WTC11 (cell line): Measurements from ENCODE around the gene ACTN1. TPM values are rescaled to one million over a fixed set of nuclear protein-coding genes. Genes with fewer than 3 reads are reported as not detected.

Experiments
- ATAC-seq: fragments of 200-7000 bp; cut with Tn5 transposase; 2 replicates; pipeline ENCODE4 v1.10.0; 2021; ENCODE audit warnings: mild to moderate bottlenecking, moderate library complexity
- Bru-seq: library from RNA; stranded (reverse); fragments of 400-500 nt; gene quantifications from one replicate; lab custom pipeline; 2021; lab: Mats Ljungman, UMichigan
- CTCF ChIA-PET: fragments of 300-600 bp; sonication (Branson Sonifier 250); formaldehyde crosslinking; loops from one replicate; lab custom pipeline; 2021; ENCODE audit warnings: antibody characterized with exemption; lab: Charles Lee
- POLR2A ChIA-PET: fragments of 350-600 bp; sonication (Branson Sonifier 250); formaldehyde crosslinking; loops from one replicate; lab custom pipeline; 2021; ENCODE audit warnings: antibody characterized with exemption; lab: Charles Lee
- DNase-seq: peaks from one replicate; pipeline ENCODE4 v3.0.0; 2021; ENCODE audit warnings: low spot score
- H3K27ac Mint-ChIP-seq: 2 replicates; pipeline ENCODE4 v1.8.0; 2021; ENCODE audit warnings: mixed read lengths
- H3K27me3 Mint-ChIP-seq: 2 replicates; pipeline ENCODE4 v1.8.0; 2021; ENCODE audit warnings: low read depth, mild to moderate bottlenecking, moderate library complexity, mixed read lengths
- H3K36me3 Mint-ChIP-seq: 2 replicates; pipeline ENCODE4 v1.8.0; 2021; ENCODE audit warnings: mixed read lengths
- H3K4me1 Mint-ChIP-seq: 2 replicates; pipeline ENCODE4 v1.8.0; 2022; ENCODE audit warnings: mixed read lengths
- H3K4me3 Mint-ChIP-seq: 2 replicates; pipeline ENCODE4 v1.8.0; 2021; ENCODE audit warnings: mild to moderate bottlenecking, moderate library complexity, mixed read lengths
- H3K9me3 Mint-ChIP-seq: 2 replicates; pipeline ENCODE4 v1.8.0; 2021; ENCODE audit warnings: mixed read lengths
- EMX1 ChIP-seq: fragments of 250-450 bp; sonication (Bioruptor Pico); IDR thresholded peaks from 2 replicates; pipeline ENCODE4 v1.8.0; 2021; ENCODE audit warnings: mild to moderate bottlenecking
- FOXK1 ChIP-seq: sonication (generic); formaldehyde crosslinking; IDR thresholded peaks from 2 replicates; pipeline ENCODE4 v1.8.0; 2022; ENCODE audit warnings: mild to moderate bottlenecking, moderate library complexity, missing genetic modification reagents
- GABPB1 ChIP-seq: sonication (generic); formaldehyde crosslinking; IDR thresholded peaks from 2 replicates; pipeline ENCODE4 v1.8.1; 2023; ENCODE audit warnings: mild to moderate bottlenecking, missing genetic modification reagents
- HMGA2 ChIP-seq: fragments of 250-450 bp; sonication (Bioruptor Pico); IDR thresholded peaks from 2 replicates; pipeline ENCODE4 v1.4.0; 2021; ENCODE audit warnings: mild to moderate bottlenecking, moderate library complexity
- MXD4 ChIP-seq: fragments of 250-450 bp; sonication (Bioruptor Pico); IDR thresholded peaks from 2 replicates; pipeline ENCODE4 v1.8.0; 2021; ENCODE audit warnings: mild to moderate bottlenecking, moderate library complexity, borderline replicate concordance
- MYBL2 ChIP-seq: sonication (generic); formaldehyde crosslinking; IDR thresholded peaks from 2 replicates; pipeline ENCODE4 v1.8.1; 2023; ENCODE audit warnings: mild to moderate bottlenecking, moderate library complexity, missing genetic modification reagents
- NFYB ChIP-seq: sonication (generic); formaldehyde crosslinking; conservative IDR thresholded peaks from 2 replicates; pipeline ENCODE4 v1.8.0; 2022; ENCODE audit warnings: low read depth, missing genetic modification reagents
- SP1 ChIP-seq: sonication (generic); formaldehyde crosslinking; conservative IDR thresholded peaks from 2 replicates; pipeline ENCODE4 v1.8.1; 2022; ENCODE audit warnings: missing genetic modification reagents
- TP53 ChIP-seq: sonication (generic); formaldehyde crosslinking; IDR thresholded peaks from 2 replicates; pipeline ENCODE4 v1.8.1; 2023; ENCODE audit warnings: mild to moderate bottlenecking, missing genetic modification reagents
- ZNF423 ChIP-seq: fragments of 250-450 bp; sonication (Bioruptor Pico); IDR thresholded peaks from 2 replicates; pipeline ENCODE4 v2.1.2; 2022; ENCODE audit warnings: mild to moderate bottlenecking, moderate library complexity
- long read RNA-seq, 3 experiments: library from RNA in 1 of 3; library from capped mRNA in 1 of 3; library from polyadenylated mRNA in 1 of 3; unstranded in 2 of 3; stranded (forward) in 1 of 3; transcript quantifications; one replicate each; pipeline ENCODE4 v2.0.0, GENCODE V29; 2021
- total RNA-seq: library from RNA; stranded (reverse); gene quantifications from 3 replicates; pipeline ENCODE4 v1.2.3, GENCODE V29; 2021
- TF ChIP-seq, protein P1 (sequence below): sonication (generic); formaldehyde crosslinking; IDR thresholded peaks from 2 replicates; pipeline ENCODE4 v1.8.0; 2022; ENCODE audit warnings: mild to moderate bottlenecking, missing genetic modification reagents
- TF ChIP-seq, protein P2 (sequence below): sonication (generic); formaldehyde crosslinking; IDR thresholded peaks from 2 replicates; pipeline ENCODE4 v1.8.1; 2022; ENCODE audit warnings: mild to moderate bottlenecking, missing genetic modification reagents, moderate library complexity, borderline replicate concordance
- TF ChIP-seq, protein P3 (sequence below): sonication (generic); formaldehyde crosslinking; IDR thresholded peaks from 2 replicates; pipeline ENCODE4 v1.8.1; 2022; ENCODE audit warnings: low read depth, mild to moderate bottlenecking, moderate library complexity, missing genetic modification reagents, borderline replicate concordance
- TF ChIP-seq, protein P4 (sequence below): sonication (generic); formaldehyde crosslinking; IDR thresholded peaks from 2 replicates; pipeline ENCODE4 v1.8.0; 2022; ENCODE audit warnings: mild to moderate bottlenecking, missing genetic modification reagents
- TF ChIP-seq, protein P5 (sequence below): sonication (generic); formaldehyde crosslinking; IDR thresholded peaks from 2 replicates; pipeline ENCODE4 v1.8.1; 2022; ENCODE audit warnings: missing genetic modification reagents, borderline replicate concordance
- TF ChIP-seq, protein P6 (sequence below): sonication (generic); formaldehyde crosslinking; IDR thresholded peaks from 2 replicates; pipeline ENCODE4 v1.8.1; 2023; ENCODE audit warnings: mild to moderate bottlenecking, missing genetic modification reagents
- TF ChIP-seq, protein P7 (sequence below): fragments of 250-450 bp; sonication (Bioruptor Pico); IDR thresholded peaks from 2 replicates; pipeline ENCODE4 v1.9.0; 2021; ENCODE audit warnings: mild to moderate bottlenecking
- TF ChIP-seq, protein P8 (sequence below): sonication (generic); formaldehyde crosslinking; IDR thresholded peaks from 2 replicates; pipeline ENCODE4 v1.8.1; 2023; ENCODE audit warnings: mild to moderate bottlenecking, missing genetic modification reagents, borderline replicate concordance

ACTN1 gene
- total RNA-seq, result 196 to 198 TPM (median 197 TPM) in 3 replicates
- Bru-seq, nascent RNA, result percentile 79 among the genes with signal in this experiment
- long read RNA-seq, experiment 1, full-length matches to known transcripts, result 880 of 1,158 reads
- long read RNA-seq, experiment 1, partial matches to known transcripts, result 96 of 1,158 reads
- long read RNA-seq, experiment 1, other reads (novel, unspliced or antisense), result 182 of 1,158 reads
- long read RNA-seq, experiment 2, full-length matches to known transcripts, result 126 of 287 reads
- long read RNA-seq, experiment 2, partial matches to known transcripts, result 89 of 287 reads
- long read RNA-seq, experiment 2, other reads (novel, unspliced or antisense), result 72 of 287 reads
- long read RNA-seq, experiment 3, partial matches to known transcripts, result 3 of 5 reads
- long read RNA-seq, experiment 3, other reads (novel, unspliced or antisense), result 1 of 5 reads

DNA sequence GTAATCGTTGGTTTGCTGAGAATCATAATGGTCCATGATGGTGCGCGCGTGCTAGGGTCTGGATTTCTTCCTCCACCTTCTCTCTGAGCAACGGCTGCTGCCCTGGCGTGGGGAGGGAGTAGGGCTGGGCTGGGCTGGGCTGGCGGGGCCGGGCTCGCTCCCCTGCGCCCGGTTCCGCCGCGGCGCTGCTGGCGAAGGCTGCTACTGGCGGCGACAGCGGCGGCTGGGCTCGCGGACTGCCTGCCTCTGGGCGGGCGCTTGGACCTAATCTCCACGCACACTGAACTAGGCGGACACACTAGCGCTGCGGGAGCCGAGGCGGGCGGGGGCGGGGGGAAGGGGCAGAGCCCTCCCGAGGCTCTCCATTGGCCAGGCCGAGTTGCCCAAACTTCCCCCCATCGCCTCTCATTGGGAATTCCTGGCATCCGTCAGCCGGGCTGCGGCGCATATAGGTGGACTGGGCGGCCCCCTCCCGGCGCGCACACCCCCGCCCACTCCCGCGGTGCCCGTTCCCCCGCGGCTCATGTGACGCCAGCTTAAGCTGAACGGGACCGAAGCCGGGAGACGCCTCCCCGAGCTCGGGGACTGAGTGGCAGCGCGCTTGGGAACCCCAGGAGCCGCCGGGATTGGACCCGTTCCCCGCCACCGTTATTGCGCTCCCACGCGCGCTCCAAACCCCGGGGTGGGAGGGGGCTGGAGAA is at the start of gene ACTN1:
TSS of gene ACTN1 (minus strand) at position 282 of the 701 bp plus-strand sequence. CDS start at position 36, 246 bp downstream.
- peaks cover 47% of the 10 kb centered on the region for H3K4me1 Mint-ChIP-seq
- ATAC-seq, result peak; percentile 78
- TF ChIP-seq, protein P1, sequence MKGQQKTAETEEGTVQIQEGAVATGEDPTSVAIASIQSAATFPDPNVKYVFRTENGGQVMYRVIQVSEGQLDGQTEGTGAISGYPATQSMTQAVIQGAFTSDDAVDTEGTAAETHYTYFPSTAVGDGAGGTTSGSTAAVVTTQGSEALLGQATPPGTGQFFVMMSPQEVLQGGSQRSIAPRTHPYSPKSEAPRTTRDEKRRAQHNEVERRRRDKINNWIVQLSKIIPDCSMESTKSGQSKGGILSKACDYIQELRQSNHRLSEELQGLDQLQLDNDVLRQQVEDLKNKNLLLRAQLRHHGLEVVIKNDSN (CRISPR knock-in tag), result peak; percentile 76; the same call in 1 of the 2 replicates
- TF ChIP-seq SP1 (CRISPR knock-in tag) (peak; percentile 89), EMX1 (CRISPR knock-in tag) (0 out of 2 replicates have a peak, but pooled peaks have one; percentile 72), NFYB (CRISPR knock-in tag) (peak; percentile 98), HMGA2 (CRISPR knock-in tag) (no peak), ZNF423 (CRISPR knock-in tag) (peak; percentile 63), FOXK1 (0 out of 2 replicates have a peak, but pooled peaks have one; percentile 22), TP53 (CRISPR knock-in tag) (peak; percentile 47; the same call in 1 of the 2 replicates), MYBL2 (CRISPR knock-in tag) (peak; percentile 62; the same call in 1 of the 2 replicates), GABPB1 (CRISPR knock-in tag) (0 out of 2 replicates have a peak, but pooled peaks have one; percentile 43), MXD4 (CRISPR knock-in tag) (no peak)
- TF ChIP-seq, protein P2, sequence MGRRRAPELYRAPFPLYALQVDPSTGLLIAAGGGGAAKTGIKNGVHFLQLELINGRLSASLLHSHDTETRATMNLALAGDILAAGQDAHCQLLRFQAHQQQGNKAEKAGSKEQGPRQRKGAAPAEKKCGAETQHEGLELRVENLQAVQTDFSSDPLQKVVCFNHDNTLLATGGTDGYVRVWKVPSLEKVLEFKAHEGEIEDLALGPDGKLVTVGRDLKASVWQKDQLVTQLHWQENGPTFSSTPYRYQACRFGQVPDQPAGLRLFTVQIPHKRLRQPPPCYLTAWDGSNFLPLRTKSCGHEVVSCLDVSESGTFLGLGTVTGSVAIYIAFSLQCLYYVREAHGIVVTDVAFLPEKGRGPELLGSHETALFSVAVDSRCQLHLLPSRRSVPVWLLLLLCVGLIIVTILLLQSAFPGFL, result no peak
- TF ChIP-seq, protein P3, sequence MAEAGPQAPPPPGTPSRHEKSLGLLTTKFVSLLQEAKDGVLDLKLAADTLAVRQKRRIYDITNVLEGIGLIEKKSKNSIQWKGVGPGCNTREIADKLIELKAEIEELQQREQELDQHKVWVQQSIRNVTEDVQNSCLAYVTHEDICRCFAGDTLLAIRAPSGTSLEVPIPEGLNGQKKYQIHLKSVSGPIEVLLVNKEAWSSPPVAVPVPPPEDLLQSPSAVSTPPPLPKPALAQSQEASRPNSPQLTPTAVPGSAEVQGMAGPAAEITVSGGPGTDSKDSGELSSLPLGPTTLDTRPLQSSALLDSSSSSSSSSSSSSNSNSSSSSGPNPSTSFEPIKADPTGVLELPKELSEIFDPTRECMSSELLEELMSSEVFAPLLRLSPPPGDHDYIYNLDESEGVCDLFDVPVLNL, result 0 out of 2 replicates have a peak, but pooled peaks have one; percentile 40
- TF ChIP-seq, protein P4, sequence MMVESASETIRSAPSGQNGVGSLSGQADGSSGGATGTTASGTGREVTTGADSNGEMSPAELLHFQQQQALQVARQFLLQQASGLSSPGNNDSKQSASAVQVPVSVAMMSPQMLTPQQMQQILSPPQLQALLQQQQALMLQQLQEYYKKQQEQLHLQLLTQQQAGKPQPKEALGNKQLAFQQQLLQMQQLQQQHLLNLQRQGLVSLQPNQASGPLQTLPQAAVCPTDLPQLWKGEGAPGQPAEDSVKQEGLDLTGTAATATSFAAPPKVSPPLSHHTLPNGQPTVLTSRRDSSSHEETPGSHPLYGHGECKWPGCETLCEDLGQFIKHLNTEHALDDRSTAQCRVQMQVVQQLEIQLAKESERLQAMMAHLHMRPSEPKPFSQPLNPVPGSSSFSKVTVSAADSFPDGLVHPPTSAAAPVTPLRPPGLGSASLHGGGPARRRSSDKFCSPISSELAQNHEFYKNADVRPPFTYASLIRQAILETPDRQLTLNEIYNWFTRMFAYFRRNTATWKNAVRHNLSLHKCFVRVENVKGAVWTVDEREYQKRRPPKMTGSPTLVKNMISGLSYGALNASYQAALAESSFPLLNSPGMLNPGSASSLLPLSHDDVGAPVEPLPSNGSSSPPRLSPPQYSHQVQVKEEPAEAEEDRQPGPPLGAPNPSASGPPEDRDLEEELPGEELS (CRISPR knock-in tag), result peak; percentile 35; the same call in 1 of the 2 replicates
- TF ChIP-seq, protein P5, sequence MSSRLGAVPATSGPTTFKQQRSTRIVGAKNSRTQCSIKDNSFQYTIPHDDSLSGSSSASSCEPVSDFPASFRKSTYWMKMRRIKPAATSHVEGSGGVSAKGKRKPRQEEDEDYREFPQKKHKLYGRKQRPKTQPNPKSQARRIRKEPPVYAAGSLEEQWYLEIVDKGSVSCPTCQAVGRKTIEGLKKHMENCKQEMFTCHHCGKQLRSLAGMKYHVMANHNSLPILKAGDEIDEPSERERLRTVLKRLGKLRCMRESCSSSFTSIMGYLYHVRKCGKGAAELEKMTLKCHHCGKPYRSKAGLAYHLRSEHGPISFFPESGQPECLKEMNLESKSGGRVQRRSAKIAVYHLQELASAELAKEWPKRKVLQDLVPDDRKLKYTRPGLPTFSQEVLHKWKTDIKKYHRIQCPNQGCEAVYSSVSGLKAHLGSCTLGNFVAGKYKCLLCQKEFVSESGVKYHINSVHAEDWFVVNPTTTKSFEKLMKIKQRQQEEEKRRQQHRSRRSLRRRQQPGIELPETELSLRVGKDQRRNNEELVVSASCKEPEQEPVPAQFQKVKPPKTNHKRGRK (CRISPR knock-in tag), result no peak
- TF ChIP-seq, protein P6, sequence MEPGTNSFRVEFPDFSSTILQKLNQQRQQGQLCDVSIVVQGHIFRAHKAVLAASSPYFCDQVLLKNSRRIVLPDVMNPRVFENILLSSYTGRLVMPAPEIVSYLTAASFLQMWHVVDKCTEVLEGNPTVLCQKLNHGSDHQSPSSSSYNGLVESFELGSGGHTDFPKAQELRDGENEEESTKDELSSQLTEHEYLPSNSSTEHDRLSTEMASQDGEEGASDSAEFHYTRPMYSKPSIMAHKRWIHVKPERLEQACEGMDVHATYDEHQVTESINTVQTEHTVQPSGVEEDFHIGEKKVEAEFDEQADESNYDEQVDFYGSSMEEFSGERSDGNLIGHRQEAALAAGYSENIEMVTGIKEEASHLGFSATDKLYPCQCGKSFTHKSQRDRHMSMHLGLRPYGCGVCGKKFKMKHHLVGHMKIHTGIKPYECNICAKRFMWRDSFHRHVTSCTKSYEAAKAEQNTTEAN (CRISPR knock-in tag), result peak; percentile 82; the same call in 1 of the 2 replicates
- TF ChIP-seq, protein P7, sequence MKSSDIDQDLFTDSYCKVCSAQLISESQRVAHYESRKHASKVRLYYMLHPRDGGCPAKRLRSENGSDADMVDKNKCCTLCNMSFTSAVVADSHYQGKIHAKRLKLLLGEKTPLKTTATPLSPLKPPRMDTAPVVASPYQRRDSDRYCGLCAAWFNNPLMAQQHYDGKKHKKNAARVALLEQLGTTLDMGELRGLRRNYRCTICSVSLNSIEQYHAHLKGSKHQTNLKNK, result no peak
- TF ChIP-seq, protein P8, sequence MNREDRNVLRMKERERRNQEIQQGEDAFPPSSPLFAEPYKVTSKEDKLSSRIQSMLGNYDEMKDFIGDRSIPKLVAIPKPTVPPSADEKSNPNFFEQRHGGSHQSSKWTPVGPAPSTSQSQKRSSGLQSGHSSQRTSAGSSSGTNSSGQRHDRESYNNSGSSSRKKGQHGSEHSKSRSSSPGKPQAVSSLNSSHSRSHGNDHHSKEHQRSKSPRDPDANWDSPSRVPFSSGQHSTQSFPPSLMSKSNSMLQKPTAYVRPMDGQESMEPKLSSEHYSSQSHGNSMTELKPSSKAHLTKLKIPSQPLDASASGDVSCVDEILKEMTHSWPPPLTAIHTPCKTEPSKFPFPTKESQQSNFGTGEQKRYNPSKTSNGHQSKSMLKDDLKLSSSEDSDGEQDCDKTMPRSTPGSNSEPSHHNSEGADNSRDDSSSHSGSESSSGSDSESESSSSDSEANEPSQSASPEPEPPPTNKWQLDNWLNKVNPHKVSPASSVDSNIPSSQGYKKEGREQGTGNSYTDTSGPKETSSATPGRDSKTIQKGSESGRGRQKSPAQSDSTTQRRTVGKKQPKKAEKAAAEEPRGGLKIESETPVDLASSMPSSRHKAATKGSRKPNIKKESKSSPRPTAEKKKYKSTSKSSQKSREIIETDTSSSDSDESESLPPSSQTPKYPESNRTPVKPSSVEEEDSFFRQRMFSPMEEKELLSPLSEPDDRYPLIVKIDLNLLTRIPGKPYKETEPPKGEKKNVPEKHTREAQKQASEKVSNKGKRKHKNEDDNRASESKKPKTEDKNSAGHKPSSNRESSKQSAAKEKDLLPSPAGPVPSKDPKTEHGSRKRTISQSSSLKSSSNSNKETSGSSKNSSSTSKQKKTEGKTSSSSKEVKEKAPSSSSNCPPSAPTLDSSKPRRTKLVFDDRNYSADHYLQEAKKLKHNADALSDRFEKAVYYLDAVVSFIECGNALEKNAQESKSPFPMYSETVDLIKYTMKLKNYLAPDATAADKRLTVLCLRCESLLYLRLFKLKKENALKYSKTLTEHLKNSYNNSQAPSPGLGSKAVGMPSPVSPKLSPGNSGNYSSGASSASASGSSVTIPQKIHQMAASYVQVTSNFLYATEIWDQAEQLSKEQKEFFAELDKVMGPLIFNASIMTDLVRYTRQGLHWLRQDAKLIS, result no peak

More for the DNA sequence above, at the start of gene ACTN1:
- peaks cover 11% of the 10 kb centered on the region for H3K36me3 Mint-ChIP-seq
- peak within 1 kb of the TSS; percentile 99 for H3K27ac Mint-ChIP-seq
- H3K27me3 Mint-ChIP-seq, result peaks cover 7% of the 10 kb centered on the region
- peak within 1 kb of the TSS; percentile 90 for H3K4me3 Mint-ChIP-seq
- peak; percentile 92 for DNase-seq
- peaks cover 3% of the 10 kb centered on the region; the same call in 1 of the 2 replicates for H3K9me3 Mint-ChIP-seq
- ChIA-PET POLR2A (interaction anchor here (1.0 to 1.7 kb wide), 9 partner anchors 9 to 77 kb away, joined by 3 to 13 read pairs (median 3); no protein-coding TSS in a partner anchor), CTCF (interaction anchor here (0.8 to 2.0 kb wide), 8 partner anchors 30 to 150 kb away, joined by 3 to 11 read pairs (median 6); no protein-coding TSS in a partner anchor)
